HEK293 (cell line): ENCODE results near the gene PODXL2.

ENCODE experiments used
- EGR2 ChIP-seq: fragments of 450-650 bp; formaldehyde crosslinking; IDR thresholded peaks from 2 replicates; pipeline ENCODE4 v1.5.1; 2016; ENCODE audit warnings: low read depth, missing biosample characterization, missing genetic modification characterization
- HOXA7 ChIP-seq: sonication (generic); formaldehyde crosslinking; IDR thresholded peaks from 2 replicates; pipeline ENCODE4 v1.8.1; 2022; ENCODE audit warnings: missing genetic modification reagents, borderline replicate concordance
- HOXD13 ChIP-seq: sonication (generic); formaldehyde crosslinking; IDR thresholded peaks from 2 replicates; pipeline ENCODE4 v1.8.0; 2022; ENCODE audit warnings: missing genetic modification reagents, borderline replicate concordance
- KLF1 ChIP-seq: fragments of 450-650 bp; formaldehyde crosslinking; IDR thresholded peaks from 2 replicates; pipeline ENCODE4 v1.5.1; 2016; ENCODE audit warnings: missing biosample characterization, missing genetic modification characterization
- KLF10 ChIP-seq: fragments of 450-650 bp; IDR thresholded peaks from 2 replicates; pipeline ENCODE4 v1.5.1; 2018; ENCODE audit warnings: missing biosample characterization, mild to moderate bottlenecking, missing genetic modification characterization
- KLF17 ChIP-seq: fragments of 450-650 bp; formaldehyde crosslinking; IDR thresholded peaks from 2 replicates; pipeline ENCODE4 v1.5.1; 2016; ENCODE audit warnings: missing biosample characterization, missing genetic modification characterization
- KLF9 ChIP-seq: fragments of 450-650 bp; formaldehyde crosslinking; IDR thresholded peaks from 2 replicates; pipeline ENCODE4 v1.5.1; 2016; ENCODE audit warnings: missing biosample characterization, missing genetic modification characterization, low read depth
- REPIN1 ChIP-seq: fragments of 450-650 bp; formaldehyde crosslinking; IDR thresholded peaks from 2 replicates; pipeline ENCODE4 v1.5.1; 2017; ENCODE audit warnings: missing biosample characterization, missing genetic modification characterization, low read depth
- SETDB1 ChIP-seq: IDR thresholded peaks from one replicate; pipeline ENCODE4 v1.6.1; 2017; ENCODE audit warnings: mild to moderate bottlenecking, low read length, moderate library complexity, mixed read lengths; ENCODE audit not compliant: insufficient read length
- SP2 ChIP-seq: fragments of 450-650 bp; formaldehyde crosslinking; IDR thresholded peaks from 2 replicates; pipeline ENCODE4 v1.5.1; 2016; ENCODE audit warnings: missing biosample characterization, missing genetic modification characterization
- ZBTB20 ChIP-seq: fragments of 450-650 bp; formaldehyde crosslinking; IDR thresholded peaks from 2 replicates; pipeline ENCODE4 v1.5.1; 2016; ENCODE audit warnings: missing biosample characterization, missing genetic modification characterization
- ZBTB26 ChIP-seq: fragments of 450-650 bp; formaldehyde crosslinking; optimal IDR thresholded peaks from 2 replicates; pipeline ENCODE3; 2016; ENCODE audit warnings: missing biosample characterization, mild to moderate bottlenecking, missing genetic modification characterization
- ZBTB7A ChIP-seq: fragments of 450-650 bp; formaldehyde crosslinking; IDR thresholded peaks from 2 replicates; pipeline ENCODE4 v1.5.1; 2016; ENCODE audit warnings: low read depth, missing biosample characterization, missing genetic modification characterization
- ZFHX2 ChIP-seq: fragments of 450-650 bp; formaldehyde crosslinking; conservative IDR thresholded peaks from 2 replicates; pipeline ENCODE4 v1.5.1; 2016; ENCODE audit warnings: missing biosample characterization, missing genetic modification characterization
- ZNF18 ChIP-seq: fragments of 450-650 bp; formaldehyde crosslinking; IDR thresholded peaks from 2 replicates; pipeline ENCODE4 v1.5.1; 2016; ENCODE audit warnings: missing biosample characterization, missing genetic modification characterization
- ZNF341 ChIP-seq: fragments of 450-650 bp; formaldehyde crosslinking; IDR thresholded peaks from 2 replicates; pipeline ENCODE4; 2016; ENCODE audit warnings: low read depth, missing biosample characterization, missing genetic modification characterization
- ZNF391 ChIP-seq: fragments of 450-650 bp; formaldehyde crosslinking; IDR thresholded peaks from 2 replicates; pipeline ENCODE4 v1.5.1; 2016; ENCODE audit warnings: low read depth, missing biosample characterization, missing genetic modification characterization, borderline replicate concordance
- ZNF548 ChIP-seq: fragments of 450-650 bp; formaldehyde crosslinking; IDR thresholded peaks from 2 replicates; pipeline ENCODE4 v1.5.1; 2016; ENCODE audit warnings: missing biosample characterization, missing genetic modification characterization
- ZNF654 ChIP-seq: fragments of 450-650 bp; formaldehyde crosslinking; IDR thresholded peaks from 2 replicates; pipeline ENCODE4 v1.5.1; 2016; ENCODE audit warnings: low read depth, missing biosample characterization, missing genetic modification characterization
- TF ChIP-seq, protein P1 (sequence below): fragments of 450-650 bp; formaldehyde crosslinking; conservative IDR thresholded peaks from 2 replicates; pipeline ENCODE4 v1.5.1; 2016; ENCODE audit warnings: low read depth, missing biosample characterization, missing genetic modification characterization
- TF ChIP-seq, protein P2 (sequence below): fragments of 450-650 bp; formaldehyde crosslinking; IDR thresholded peaks from 2 replicates; pipeline ENCODE4 v1.5.1; 2016; ENCODE audit warnings: missing biosample characterization, missing genetic modification characterization
- TF ChIP-seq, protein P3 (sequence below): fragments of 450-650 bp; formaldehyde crosslinking; IDR thresholded peaks from 2 replicates; pipeline ENCODE4 v1.5.1; 2016; ENCODE audit warnings: missing biosample characterization, missing genetic modification characterization
- TF ChIP-seq, protein P4 (sequence below): fragments of 450-650 bp; formaldehyde crosslinking; IDR thresholded peaks from 2 replicates; pipeline ENCODE4 v1.5.1; 2017; ENCODE audit warnings: missing biosample characterization, missing genetic modification characterization

Gene PODXL2

GRCh38 chr3:127629467-127630403 lies 750 bp downstream of the PODXL2 start (continued):
- TF ChIP-seq, protein P1, sequence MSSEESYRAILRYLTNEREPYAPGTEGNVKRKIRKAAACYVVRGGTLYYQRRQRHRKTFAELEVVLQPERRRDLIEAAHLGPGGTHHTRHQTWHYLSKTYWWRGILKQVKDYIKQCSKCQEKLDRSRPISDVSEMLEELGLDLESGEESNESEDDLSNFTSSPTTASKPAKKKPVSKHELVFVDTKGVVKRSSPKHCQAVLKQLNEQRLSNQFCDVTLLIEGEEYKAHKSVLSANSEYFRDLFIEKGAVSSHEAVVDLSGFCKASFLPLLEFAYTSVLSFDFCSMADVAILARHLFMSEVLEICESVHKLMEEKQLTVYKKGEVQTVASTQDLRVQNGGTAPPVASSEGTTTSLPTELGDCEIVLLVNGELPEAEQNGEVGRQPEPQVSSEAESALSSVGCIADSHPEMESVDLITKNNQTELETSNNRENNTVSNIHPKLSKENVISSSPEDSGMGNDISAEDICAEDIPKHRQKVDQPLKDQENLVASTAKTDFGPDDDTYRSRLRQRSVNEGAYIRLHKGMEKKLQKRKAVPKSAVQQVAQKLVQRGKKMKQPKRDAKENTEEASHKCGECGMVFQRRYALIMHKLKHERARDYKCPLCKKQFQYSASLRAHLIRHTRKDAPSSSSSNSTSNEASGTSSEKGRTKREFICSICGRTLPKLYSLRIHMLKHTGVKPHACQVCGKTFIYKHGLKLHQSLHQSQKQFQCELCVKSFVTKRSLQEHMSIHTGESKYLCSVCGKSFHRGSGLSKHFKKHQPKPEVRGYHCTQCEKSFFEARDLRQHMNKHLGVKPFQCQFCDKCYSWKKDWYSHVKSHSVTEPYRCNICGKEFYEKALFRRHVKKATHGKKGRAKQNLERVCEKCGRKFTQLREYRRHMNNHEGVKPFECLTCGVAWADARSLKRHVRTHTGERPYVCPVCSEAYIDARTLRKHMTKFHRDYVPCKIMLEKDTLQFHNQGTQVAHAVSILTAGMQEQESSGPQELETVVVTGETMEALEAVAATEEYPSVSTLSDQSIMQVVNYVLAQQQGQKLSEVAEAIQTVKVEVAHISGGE (tag by site-specific recombination) = no peak
- TF ChIP-seq ZNF18 (tag by site-specific recombination) = peak; percentile 51
- no peak for TF ChIP-seq HOXD13 (CRISPR knock-in tag)
- TF ChIP-seq, protein P2, sequence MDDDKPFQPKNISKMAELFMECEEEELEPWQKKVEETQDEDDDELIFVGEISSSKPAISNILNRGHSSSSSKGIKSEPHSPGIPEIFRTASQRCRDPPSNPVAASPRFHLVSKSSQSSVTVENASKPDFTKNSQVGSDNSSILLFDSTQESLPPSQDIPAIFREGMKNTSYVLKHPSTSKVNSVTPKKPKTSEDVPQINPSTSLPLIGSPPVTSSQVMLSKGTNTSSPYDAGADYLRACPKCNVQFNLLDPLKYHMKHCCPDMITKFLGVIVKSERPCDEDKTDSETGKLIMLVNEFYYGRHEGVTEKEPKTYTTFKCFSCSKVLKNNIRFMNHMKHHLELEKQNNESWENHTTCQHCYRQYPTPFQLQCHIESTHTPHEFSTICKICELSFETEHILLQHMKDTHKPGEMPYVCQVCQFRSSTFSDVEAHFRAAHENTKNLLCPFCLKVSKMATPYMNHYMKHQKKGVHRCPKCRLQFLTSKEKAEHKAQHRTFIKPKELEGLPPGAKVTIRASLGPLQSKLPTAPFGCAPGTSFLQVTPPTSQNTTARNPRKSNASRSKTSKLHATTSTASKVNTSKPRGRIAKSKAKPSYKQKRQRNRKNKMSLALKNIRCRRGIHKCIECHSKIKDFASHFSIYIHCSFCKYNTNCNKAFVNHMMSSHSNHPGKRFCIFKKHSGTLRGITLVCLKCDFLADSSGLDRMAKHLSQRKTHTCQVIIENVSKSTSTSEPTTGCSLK (tag by site-specific recombination) = no peak
- peak; percentile 67 for TF ChIP-seq KLF10
- TF ChIP-seq KLF1 (tag by site-specific recombination) = peak; percentile 35; the same call in 1 of the 2 replicates
- TF ChIP-seq, protein P3, sequence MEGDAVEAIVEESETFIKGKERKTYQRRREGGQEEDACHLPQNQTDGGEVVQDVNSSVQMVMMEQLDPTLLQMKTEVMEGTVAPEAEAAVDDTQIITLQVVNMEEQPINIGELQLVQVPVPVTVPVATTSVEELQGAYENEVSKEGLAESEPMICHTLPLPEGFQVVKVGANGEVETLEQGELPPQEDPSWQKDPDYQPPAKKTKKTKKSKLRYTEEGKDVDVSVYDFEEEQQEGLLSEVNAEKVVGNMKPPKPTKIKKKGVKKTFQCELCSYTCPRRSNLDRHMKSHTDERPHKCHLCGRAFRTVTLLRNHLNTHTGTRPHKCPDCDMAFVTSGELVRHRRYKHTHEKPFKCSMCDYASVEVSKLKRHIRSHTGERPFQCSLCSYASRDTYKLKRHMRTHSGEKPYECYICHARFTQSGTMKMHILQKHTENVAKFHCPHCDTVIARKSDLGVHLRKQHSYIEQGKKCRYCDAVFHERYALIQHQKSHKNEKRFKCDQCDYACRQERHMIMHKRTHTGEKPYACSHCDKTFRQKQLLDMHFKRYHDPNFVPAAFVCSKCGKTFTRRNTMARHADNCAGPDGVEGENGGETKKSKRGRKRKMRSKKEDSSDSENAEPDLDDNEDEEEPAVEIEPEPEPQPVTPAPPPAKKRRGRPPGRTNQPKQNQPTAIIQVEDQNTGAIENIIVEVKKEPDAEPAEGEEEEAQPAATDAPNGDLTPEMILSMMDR = no peak
- 0 out of 2 replicates have a peak, but pooled peaks have one; percentile 10 for TF ChIP-seq SP2 (tag by site-specific recombination)
- TF ChIP-seq ZNF391 = no peak
- TF ChIP-seq KLF9 = peak; percentile 57; the same call in 1 of the 2 replicates
- no peak for TF ChIP-seq ZNF548 (tag by site-specific recombination)
- TF ChIP-seq ZFHX2 (tag by site-specific recombination) = peak; percentile 91
- peak; percentile 77 for TF ChIP-seq EGR2 (tag by site-specific recombination)
- no peak for TF ChIP-seq ZBTB7A (tag by site-specific recombination)
- 0 out of 2 replicates have a peak, but pooled peaks have one; percentile 14 for TF ChIP-seq ZBTB20 (tag by site-specific recombination)
- TF ChIP-seq KLF17 (tag by site-specific recombination) = 0 out of 2 replicates have a peak, but pooled peaks have one; percentile 36
- no peak for TF ChIP-seq REPIN1 (tag by site-specific recombination)
- peak; percentile 66; the same call in 1 of the 2 replicates for TF ChIP-seq ZNF341 (tag by site-specific recombination)
- TF ChIP-seq ZNF654 (tag by site-specific recombination) = no peak
- TF ChIP-seq, protein P4, sequence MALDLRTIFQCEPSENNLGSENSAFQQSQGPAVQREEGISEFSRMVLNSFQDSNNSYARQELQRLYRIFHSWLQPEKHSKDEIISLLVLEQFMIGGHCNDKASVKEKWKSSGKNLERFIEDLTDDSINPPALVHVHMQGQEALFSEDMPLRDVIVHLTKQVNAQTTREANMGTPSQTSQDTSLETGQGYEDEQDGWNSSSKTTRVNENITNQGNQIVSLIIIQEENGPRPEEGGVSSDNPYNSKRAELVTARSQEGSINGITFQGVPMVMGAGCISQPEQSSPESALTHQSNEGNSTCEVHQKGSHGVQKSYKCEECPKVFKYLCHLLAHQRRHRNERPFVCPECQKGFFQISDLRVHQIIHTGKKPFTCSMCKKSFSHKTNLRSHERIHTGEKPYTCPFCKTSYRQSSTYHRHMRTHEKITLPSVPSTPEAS = peak; percentile 67
- no peak for TF ChIP-seq HOXA7
- peak; percentile 83 for TF ChIP-seq ZBTB26 (tag by site-specific recombination)
- no peak for TF ChIP-seq SETDB1
